Measurements from ENCODE around the gene SPINK5.

SPINK5 gene

DNA sequence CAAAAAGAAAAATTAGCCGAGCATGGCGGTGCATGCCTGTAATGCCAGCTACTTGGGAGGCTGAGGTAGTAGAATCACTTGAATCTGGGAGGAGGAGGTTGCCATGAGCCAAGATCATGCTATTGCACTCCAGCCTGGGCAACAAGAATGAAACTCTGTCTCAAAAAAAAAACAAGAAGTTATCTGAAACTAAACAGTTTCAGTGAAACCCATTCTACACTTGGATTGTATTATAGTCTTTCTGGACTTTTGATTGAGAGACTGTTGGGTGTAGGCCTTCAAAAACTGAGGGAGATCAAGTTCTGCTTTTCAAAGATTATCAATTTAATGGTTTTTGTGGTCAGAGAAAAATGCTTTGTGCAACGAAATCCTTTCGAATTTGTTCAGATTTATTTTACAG, 34.6 kb upstream of the SPINK5 start:
- Histone ChIP-seq H3K14ac (ENCODE audit: low read length) (no peak overlapping the region), H3K4me3 (ENCODE audit: low read length in 2 of 2) (no peak overlapping the region), H2AFZ (ENCODE audit: low read length) (no peak overlapping the region), H3K9ac (ENCODE audit: low read depth, low read length, poor library complexity) (no peak overlapping the region), H3K4me1 (ENCODE audit: control insufficient read depth in 2 of 2, insufficient read depth in 1 of 2, low read depth in 1 of 2, low read length in 2 of 2) (peaks cover 0 to 10% of the 10 kb centered on the region in 2 donors), H2BK5ac (ENCODE audit: low read length) (no peak overlapping the region), H3K27ac (replicated peaks; ENCODE audit: low read length) (no peak overlapping the region), H3K79me1 (ENCODE audit: low read depth, low read length) (no peaks in the 10 kb centered on the region), H2BK12ac (ENCODE audit: low read length) (no peak overlapping the region), H2AK5ac (ENCODE audit: low read depth, low read length) (no peak overlapping the region), H3K4ac (ENCODE audit: low read length) (no peak overlapping the region), H3K27me3 (ENCODE audit: control insufficient read depth in 3 of 3, insufficient read depth in 3 of 3, low read depth in 1 of 3, low read length in 3 of 3) (no peaks in the 10 kb centered on the region), H3K9me3 (replicated peaks in 1 of 2; ENCODE audit: control insufficient read depth in 2 of 2, insufficient read depth in 1 of 2, low read depth in 1 of 2, low read length in 2 of 2) (no peaks in the 10 kb centered on the region), H4K91ac (ENCODE audit: low read depth, low read length, poor library complexity) (no peak overlapping the region), H3K18ac (ENCODE audit: low read length) (no peak overlapping the region), H2BK120ac (ENCODE audit: low read depth, low read length) (no peak overlapping the region), H3K23ac (ENCODE audit: low read depth, low read length, poor library complexity) (no peak overlapping the region), H3K36me3 (replicated peaks in 1 of 2; ENCODE audit: control insufficient read depth in 2 of 2, insufficient read depth in 2 of 2, low read length in 2 of 2) (no peaks in the 10 kb centered on the region), H2BK15ac (ENCODE audit: low read length) (no peak overlapping the region), H4K8ac (ENCODE audit: low read depth, low read length) (no peak overlapping the region), H3K4me2 (ENCODE audit: insufficient read depth, low read length, poor library complexity, severe bottlenecking) (no peak overlapping the region)
- WGBS, 2 donors (ENCODE audit: extremely low coverage in 2 of 2, insufficient read length in 2 of 2, insufficient replicate concordance in 1 of 2) = no CpG with 5 or more reads among the region's 4 CpGs
- no peak for DNase-seq (ENCODE audit: low spot score)

DNA sequence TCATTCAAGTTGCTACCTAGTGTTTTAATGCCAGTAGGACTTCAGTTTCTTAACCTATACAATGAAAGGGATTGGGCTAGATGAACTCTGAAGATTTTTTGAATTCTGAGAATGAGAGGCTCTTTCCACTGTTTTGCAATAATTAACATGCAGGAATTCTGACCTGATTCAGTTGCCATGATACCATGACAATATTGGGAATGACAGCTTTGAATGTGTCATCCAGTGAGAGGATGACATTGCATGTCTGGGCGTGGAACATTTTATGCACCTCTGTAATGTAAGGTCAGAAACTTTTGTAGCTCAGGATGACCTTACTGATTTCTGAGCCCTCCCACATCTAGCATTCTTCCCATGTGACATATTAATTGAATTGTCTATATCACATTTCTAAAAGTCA, 30.6 kb upstream of the SPINK5 start:
- no peak overlapping the region for H2BK120ac ChIP-seq (ENCODE audit: low read depth, low read length)
- H4K91ac ChIP-seq (ENCODE audit: low read depth, low read length, poor library complexity) = no peak overlapping the region
- H2BK15ac ChIP-seq (ENCODE audit: low read length) = no peak overlapping the region
- DNase-seq (ENCODE audit: low spot score) = no peak
- no peak overlapping the region for H3K4ac ChIP-seq (ENCODE audit: low read length)
- H3K23ac ChIP-seq (ENCODE audit: low read depth, low read length, poor library complexity) = no peak overlapping the region
- no peak overlapping the region for H2BK12ac ChIP-seq (ENCODE audit: low read length)
- WGBS, 2 donors (ENCODE audit: extremely low coverage in 2 of 2, insufficient read length in 2 of 2, insufficient replicate concordance in 1 of 2) = no CpG with 5 or more reads among the region's 1 CpG
- H3K36me3 ChIP-seq (replicated peaks in 1 of 2; ENCODE audit: control insufficient read depth in 2 of 2, insufficient read depth in 2 of 2, low read length in 2 of 2) = no peaks in the 10 kb centered on the region
- no peaks in the 10 kb centered on the region for H3K9me3 ChIP-seq (replicated peaks in 1 of 2; ENCODE audit: control insufficient read depth in 2 of 2, insufficient read depth in 1 of 2, low read depth in 1 of 2, low read length in 2 of 2)
- no peak overlapping the region for H3K27ac ChIP-seq (replicated peaks; ENCODE audit: low read length)
- no peak overlapping the region for H3K18ac ChIP-seq (ENCODE audit: low read length)
- H3K79me1 ChIP-seq (ENCODE audit: low read depth, low read length) = no peaks in the 10 kb centered on the region
- H3K27me3 ChIP-seq (ENCODE audit: control insufficient read depth in 3 of 3, insufficient read depth in 3 of 3, low read depth in 1 of 3, low read length in 3 of 3) = no peaks in the 10 kb centered on the region
- no peak overlapping the region for H3K14ac ChIP-seq (ENCODE audit: low read length)
- no peak overlapping the region for H2AFZ ChIP-seq (ENCODE audit: low read length)
- H3K4me3 ChIP-seq (ENCODE audit: low read length in 2 of 2) = no peak overlapping the region
- no peak overlapping the region for H3K4me2 ChIP-seq (ENCODE audit: insufficient read depth, low read length, poor library complexity, severe bottlenecking)
- H4K8ac ChIP-seq (ENCODE audit: low read depth, low read length) = no peak overlapping the region
- H3K4me1 ChIP-seq (ENCODE audit: control insufficient read depth in 2 of 2, insufficient read depth in 1 of 2, low read depth in 1 of 2, low read length in 2 of 2) = peaks cover 0 to 13% of the 10 kb centered on the region in 2 donors
- H2AK5ac ChIP-seq (ENCODE audit: low read depth, low read length) = no peak overlapping the region
- no peak overlapping the region for H3K9ac ChIP-seq (ENCODE audit: low read depth, low read length, poor library complexity)
- no peak overlapping the region for H2BK5ac ChIP-seq (ENCODE audit: low read length)

DNA sequence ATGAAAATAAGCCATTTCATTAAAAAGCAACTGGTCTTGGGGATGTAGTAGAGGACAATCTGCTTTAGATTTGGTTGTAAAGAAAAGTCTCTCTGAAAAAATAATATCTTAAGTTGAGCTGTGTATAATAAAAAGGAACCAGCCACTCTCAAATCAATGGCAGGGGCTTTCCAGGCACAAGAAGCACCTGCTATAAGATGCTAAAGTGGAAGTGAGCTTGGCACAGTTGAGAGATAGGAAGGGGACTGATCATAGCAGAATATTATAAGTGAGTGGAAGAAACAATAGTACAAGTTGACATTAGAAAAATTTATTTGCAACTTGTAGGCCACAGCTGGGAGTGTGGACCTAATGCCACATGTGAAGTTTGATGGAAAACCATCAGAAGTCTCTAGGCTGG, 28.1 kb upstream of the SPINK5 start:
- Histone ChIP-seq H3K9ac (ENCODE audit: low read depth, low read length, poor library complexity) (no peak overlapping the region), H3K36me3 (replicated peaks in 1 of 2; ENCODE audit: control insufficient read depth in 2 of 2, insufficient read depth in 2 of 2, low read length in 2 of 2) (no peaks in the 10 kb centered on the region), H2BK15ac (ENCODE audit: low read length) (no peak overlapping the region), H4K91ac (ENCODE audit: low read depth, low read length, poor library complexity) (no peak overlapping the region), H2BK120ac (ENCODE audit: low read depth, low read length) (no peak overlapping the region), H2BK5ac (ENCODE audit: low read length) (no peak overlapping the region), H2BK12ac (ENCODE audit: low read length) (no peak overlapping the region), H3K27ac (replicated peaks; ENCODE audit: low read length) (no peak overlapping the region), H3K79me1 (ENCODE audit: low read depth, low read length) (no peaks in the 10 kb centered on the region), H2AK5ac (ENCODE audit: low read depth, low read length) (no peak overlapping the region), H3K23ac (ENCODE audit: low read depth, low read length, poor library complexity) (no peak overlapping the region), H3K9me3 (replicated peaks in 1 of 2; ENCODE audit: control insufficient read depth in 2 of 2, insufficient read depth in 1 of 2, low read depth in 1 of 2, low read length in 2 of 2) (no peaks in the 10 kb centered on the region), H3K27me3 (ENCODE audit: control insufficient read depth in 3 of 3, insufficient read depth in 3 of 3, low read depth in 1 of 3, low read length in 3 of 3) (no peaks in the 10 kb centered on the region), H3K4me1 (ENCODE audit: control insufficient read depth in 2 of 2, insufficient read depth in 1 of 2, low read depth in 1 of 2, low read length in 2 of 2) (peaks cover 0 to 13% of the 10 kb centered on the region in 2 donors), H3K4me3 (ENCODE audit: low read length in 2 of 2) (no peak overlapping the region), H3K18ac (ENCODE audit: low read length) (no peak overlapping the region), H4K8ac (ENCODE audit: low read depth, low read length) (no peak overlapping the region), H2AFZ (ENCODE audit: low read length) (no peak overlapping the region), H3K4ac (ENCODE audit: low read length) (no peak overlapping the region), H3K14ac (ENCODE audit: low read length) (no peak overlapping the region), H3K4me2 (ENCODE audit: insufficient read depth, low read length, poor library complexity, severe bottlenecking) (no peak overlapping the region)
- no peak for DNase-seq (ENCODE audit: low spot score)

DNA sequence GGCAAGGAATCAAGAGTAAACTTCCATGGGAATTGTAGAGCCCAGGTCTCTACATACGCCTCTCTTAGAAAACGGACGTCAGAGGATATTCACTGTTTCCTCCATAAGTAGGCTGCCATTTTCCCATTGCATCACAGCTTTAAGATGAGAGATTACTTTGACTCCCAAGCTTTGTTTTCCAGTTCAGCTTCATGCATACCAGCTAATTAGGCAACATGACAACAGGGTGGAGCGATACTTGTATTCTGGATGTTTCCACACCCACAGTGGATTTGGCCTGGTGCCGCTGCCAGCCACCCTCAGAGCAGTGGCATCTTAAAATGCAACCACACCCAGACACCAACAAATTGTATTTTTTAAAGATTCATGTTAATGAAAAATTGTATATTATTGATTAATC, 20.9 kb upstream of the SPINK5 start:
- Histone ChIP-seq H2BK5ac (ENCODE audit: low read length) (no peak overlapping the region), H3K9ac (ENCODE audit: low read depth, low read length, poor library complexity) (no peak overlapping the region), H3K9me3 (replicated peaks in 1 of 2; ENCODE audit: control insufficient read depth in 2 of 2, insufficient read depth in 1 of 2, low read depth in 1 of 2, low read length in 2 of 2) (no peaks in the 10 kb centered on the region), H3K27me3 (ENCODE audit: control insufficient read depth in 3 of 3, insufficient read depth in 3 of 3, low read depth in 1 of 3, low read length in 3 of 3) (peaks cover 0 to 2% (median 0%) of the 10 kb centered on the region in 3 experiments), H3K23ac (ENCODE audit: low read depth, low read length, poor library complexity) (no peak overlapping the region), H3K4me3 (ENCODE audit: low read length in 2 of 2) (no peak overlapping the region), H2AK5ac (ENCODE audit: low read depth, low read length) (no peak overlapping the region), H3K79me1 (ENCODE audit: low read depth, low read length) (no peaks in the 10 kb centered on the region), H2BK120ac (ENCODE audit: low read depth, low read length) (no peak overlapping the region), H3K4me2 (ENCODE audit: insufficient read depth, low read length, poor library complexity, severe bottlenecking) (no peak overlapping the region), H2BK15ac (ENCODE audit: low read length) (no peak overlapping the region), H2AFZ (ENCODE audit: low read length) (no peak overlapping the region), H3K4ac (ENCODE audit: low read length) (no peak overlapping the region), H3K14ac (ENCODE audit: low read length) (no peak overlapping the region), H2BK12ac (ENCODE audit: low read length) (no peak overlapping the region), H3K27ac (replicated peaks; ENCODE audit: low read length) (no peak overlapping the region), H4K8ac (ENCODE audit: low read depth, low read length) (no peak overlapping the region), H3K18ac (ENCODE audit: low read length) (no peak overlapping the region), H3K36me3 (replicated peaks in 1 of 2; ENCODE audit: control insufficient read depth in 2 of 2, insufficient read depth in 2 of 2, low read length in 2 of 2) (no peaks in the 10 kb centered on the region), H3K4me1 (ENCODE audit: control insufficient read depth in 2 of 2, insufficient read depth in 1 of 2, low read depth in 1 of 2, low read length in 2 of 2) (no peaks in the 10 kb centered on the region), H4K91ac (ENCODE audit: low read depth, low read length, poor library complexity) (no peak overlapping the region)
- no peak for DNase-seq (ENCODE audit: low spot score)
- no CpG with 5 or more reads among the region's 5 CpGs for WGBS, 2 donors (ENCODE audit: extremely low coverage in 2 of 2, insufficient read length in 2 of 2, insufficient replicate concordance in 1 of 2)
